Activated T-cell treated with anti-CD3 and anti-CD28 coated beads, Interleukin-2, amount 50 U/mL, for 24 hours (primary cell): ENCODE results near the gene FCRLB.
"Not testable (repeated sequence)": the region's sequence is repeated elsewhere in the genome, so short reads cannot be mapped to it uniquely, and the experiment has no call there.

Source experiments
- DNase-seq: peaks from one replicate; pipeline ENCODE4 v3.0.0-alpha.2; 2020
- H3K27ac Mint-ChIP-seq: 2 replicates; pipeline ENCODE4 v1.8.0; 2020; ENCODE audit warnings: mild to moderate bottlenecking, mixed read lengths
- H3K27me3 Mint-ChIP-seq: 2 replicates; pipeline ENCODE4 v1.8.0; 2020; ENCODE audit warnings: mixed read lengths
- H3K36me3 Mint-ChIP-seq: 2 replicates; pipeline ENCODE4 v1.8.0; 2020; ENCODE audit warnings: low read depth, mixed read lengths
- H3K4me1 Mint-ChIP-seq: 2 replicates; pipeline ENCODE4 v1.8.0; 2020; ENCODE audit warnings: low read depth, mixed read lengths
- H3K4me3 Mint-ChIP-seq: 2 replicates; pipeline ENCODE4 v1.8.0; 2020; ENCODE audit warnings: mild to moderate bottlenecking, moderate library complexity, mixed read lengths
- H3K9me3 Mint-ChIP-seq: 2 replicates; pipeline ENCODE4 v1.8.0; 2020; ENCODE audit warnings: mixed read lengths

Gene FCRLB

DNA sequence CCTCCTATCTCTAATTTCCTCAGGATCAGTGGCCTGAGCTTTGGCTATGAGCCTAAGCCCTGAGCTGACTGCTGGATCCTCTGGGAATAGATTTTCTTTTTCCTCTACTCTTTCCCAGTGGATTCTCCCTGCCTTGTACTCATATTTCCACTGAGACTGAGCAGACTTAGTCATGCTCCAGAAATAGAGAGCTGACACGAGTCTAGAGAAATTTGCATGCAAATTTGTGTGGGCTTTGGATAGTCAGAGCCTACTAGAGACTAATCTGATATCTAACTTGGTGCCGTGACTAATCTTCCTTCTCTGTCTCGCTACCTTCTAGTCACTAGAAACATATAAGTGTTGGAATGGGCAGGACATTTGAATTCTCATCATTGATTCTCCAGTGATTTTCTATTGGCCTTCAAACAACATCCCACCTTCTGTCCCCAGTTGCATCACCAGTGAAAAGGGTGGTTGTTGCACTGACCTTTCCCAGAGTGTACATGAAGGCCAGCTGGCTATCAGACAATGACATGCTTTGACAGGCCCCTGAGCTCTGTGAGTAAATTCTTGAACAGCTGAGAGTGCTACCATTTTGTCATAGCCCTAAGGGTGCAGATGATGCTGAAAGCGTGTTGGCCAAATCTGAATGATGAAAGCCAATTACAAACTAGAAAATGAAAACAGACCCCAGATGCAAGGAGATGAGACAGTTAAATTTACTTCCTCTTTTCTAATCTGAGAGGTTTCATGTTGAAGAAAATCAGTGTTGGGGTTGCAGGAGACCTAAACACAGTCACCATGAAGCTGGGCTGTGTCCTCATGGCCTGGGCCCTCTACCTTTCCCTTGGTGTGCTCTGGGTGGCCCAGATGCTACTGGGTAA lies 14.6 kb upstream of the FCRLB start, which contains the start of gene FCRLA:
Gene FCRLA (plus strand): TSS at position 748 of the 866 bp plus-strand sequence. CDS start 36 bp downstream, at position 784.
- Mint-ChIP-seq H3K9me3 (no peaks in the 10 kb centered on the region), H3K4me3 (no peak within 1 kb of the TSS), H3K36me3 (no peaks in the 10 kb centered on the region), H3K27ac (no peak within 1 kb of the TSS), H3K4me1 (peaks cover 1% of the 10 kb centered on the region), H3K27me3 (peaks cover 7% of the 10 kb centered on the region)
- no peak for DNase-seq

DNA sequence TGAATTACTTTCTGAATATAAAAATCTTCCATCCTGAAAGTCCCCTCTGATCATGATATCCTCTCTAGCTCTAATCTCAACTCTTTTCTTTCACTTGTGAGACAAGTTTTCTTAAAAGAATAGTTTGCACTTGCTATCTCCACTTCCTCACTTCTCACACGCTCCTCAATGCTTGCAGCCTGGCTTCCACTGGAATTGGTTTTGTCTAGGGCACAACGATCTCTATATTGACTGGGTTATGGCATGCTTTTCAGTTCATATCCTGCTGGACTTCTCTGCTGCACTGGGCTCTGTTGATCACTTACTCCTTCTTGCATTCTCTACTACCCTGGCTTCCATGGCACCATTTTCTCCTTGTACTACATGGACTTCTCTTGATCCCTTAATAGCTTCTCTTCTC lies 13.8 kb upstream of the FCRLB start:
- no peak for DNase-seq
- Mint-ChIP-seq H3K27me3 (peaks cover 11% of the 10 kb centered on the region), H3K9me3 (no peaks in the 10 kb centered on the region), H3K4me3 (no peak overlapping the region), H3K27ac (no peak overlapping the region), H3K4me1 (peaks cover 1% of the 10 kb centered on the region), H3K36me3 (no peaks in the 10 kb centered on the region)

DNA sequence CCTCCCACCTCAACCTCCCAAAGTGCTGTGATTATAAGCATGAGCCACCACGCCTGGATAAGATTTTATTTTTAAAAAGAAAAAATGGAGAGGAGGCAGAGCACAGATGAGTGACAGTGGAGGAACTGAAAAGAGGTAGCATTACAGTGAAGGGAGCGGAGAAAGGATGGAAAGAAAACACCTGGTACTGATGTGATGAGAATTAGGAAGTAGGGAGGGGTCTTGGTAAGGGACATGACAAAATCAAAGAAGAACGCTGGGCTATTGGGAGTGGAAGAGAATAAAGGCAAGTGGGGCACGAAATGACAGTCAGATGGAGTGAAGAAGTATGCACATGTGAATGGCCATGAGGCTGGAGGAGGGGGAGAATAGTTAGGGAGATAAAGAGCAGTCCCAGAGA lies 12.0 kb upstream of the FCRLB start:
- H3K4me3 Mint-ChIP-seq, result no peak overlapping the region
- H3K36me3 Mint-ChIP-seq, result no peaks in the 10 kb centered on the region
- peaks cover 1% of the 10 kb centered on the region for H3K4me1 Mint-ChIP-seq
- no peak overlapping the region for H3K27ac Mint-ChIP-seq
- no peaks in the 10 kb centered on the region for H3K9me3 Mint-ChIP-seq
- DNase-seq, result no peak
- peaks cover 11% of the 10 kb centered on the region for H3K27me3 Mint-ChIP-seq

DNA sequence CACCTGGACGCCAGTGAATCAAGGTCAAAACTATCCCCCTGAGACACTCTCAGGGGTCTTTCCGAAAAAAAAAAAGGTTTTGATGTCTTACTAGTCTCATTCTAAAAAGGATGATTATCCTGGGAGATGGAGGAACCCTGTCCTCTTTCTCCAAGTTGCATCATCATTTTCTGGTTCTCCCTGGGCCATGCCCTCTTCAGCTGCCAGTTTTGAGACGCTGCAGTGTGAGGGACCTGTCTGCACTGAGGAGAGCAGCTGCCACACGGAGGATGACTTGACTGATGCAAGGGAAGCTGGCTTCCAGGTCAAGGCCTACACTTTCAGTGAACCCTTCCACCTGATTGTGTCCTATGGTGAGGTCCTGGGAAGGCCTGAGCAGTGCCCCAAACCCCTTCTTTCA lies 10.8 kb upstream of the FCRLB start:
- Mint-ChIP-seq H3K27ac (no peak overlapping the region), H3K4me1 (peaks cover 1% of the 10 kb centered on the region), H3K4me3 (no peak overlapping the region), H3K36me3 (no peaks in the 10 kb centered on the region), H3K27me3 (peaks cover 19% of the 10 kb centered on the region), H3K9me3 (no peaks in the 10 kb centered on the region)
- no peak for DNase-seq

DNA sequence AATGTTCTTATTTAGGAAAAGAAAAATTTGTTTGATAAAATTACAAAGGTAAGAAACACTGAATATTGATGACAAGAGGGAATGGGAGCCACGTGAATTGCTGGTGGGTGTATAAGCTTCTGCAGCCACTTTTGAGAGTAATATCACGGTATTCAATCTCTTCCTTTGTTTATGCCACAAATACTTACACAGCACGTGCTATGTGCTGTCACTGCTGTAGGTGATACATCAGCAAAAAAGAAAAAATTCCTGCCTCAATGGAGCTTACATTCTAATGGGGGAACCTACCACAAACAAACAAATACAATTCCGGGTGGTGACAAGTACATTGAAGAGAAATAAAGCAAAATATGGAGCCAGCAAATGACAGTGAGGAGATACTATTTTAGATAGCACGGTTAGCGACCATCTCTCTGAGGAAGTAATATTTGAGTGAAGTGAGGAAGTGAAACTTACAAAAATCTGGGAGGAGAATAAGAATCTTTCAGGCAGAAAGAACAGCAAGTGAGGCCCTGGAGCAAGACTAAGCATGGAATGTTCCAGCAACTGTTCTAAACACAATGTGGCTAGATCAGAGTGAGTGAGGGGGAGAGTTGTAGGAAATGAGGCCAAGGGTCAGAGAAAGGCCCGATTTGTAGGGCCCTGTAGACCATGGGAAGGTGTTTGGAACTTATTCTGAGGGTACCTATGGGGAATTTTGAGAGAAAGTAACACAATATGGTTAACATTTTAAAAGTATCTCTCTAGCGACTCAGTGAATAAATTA lies 2.6 kb upstream of the FCRLB start:
- H3K27ac Mint-ChIP-seq, result no peak overlapping the region
- H3K27me3 Mint-ChIP-seq, result peaks cover 18% of the 10 kb centered on the region
- no peaks in the 10 kb centered on the region for H3K9me3 Mint-ChIP-seq
- H3K36me3 Mint-ChIP-seq, result no peaks in the 10 kb centered on the region
- no peak overlapping the region for H3K4me3 Mint-ChIP-seq
- no peak for DNase-seq
- peaks cover 20% of the 10 kb centered on the region for H3K4me1 Mint-ChIP-seq

DNA sequence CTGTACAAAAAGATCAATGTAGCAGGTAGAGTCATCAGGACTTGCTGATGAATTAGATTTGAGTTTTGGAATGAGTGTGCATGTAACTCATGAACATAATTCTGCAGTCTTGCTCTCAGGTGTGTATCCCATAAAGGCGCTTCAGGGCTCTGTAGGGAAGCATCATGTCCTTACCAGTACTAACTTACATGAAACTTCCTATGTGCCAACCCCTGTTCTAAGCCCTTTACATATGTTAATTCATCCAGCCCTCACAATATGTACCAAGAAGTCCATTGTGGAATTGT lies 2.1 kb upstream of the FCRLB start:
- no peak for DNase-seq
- H3K27ac Mint-ChIP-seq, result no peak overlapping the region
- H3K36me3 Mint-ChIP-seq, result no peaks in the 10 kb centered on the region
- H3K4me1 Mint-ChIP-seq, result peaks cover 20% of the 10 kb centered on the region
- H3K4me3 Mint-ChIP-seq, result no peak overlapping the region
- H3K9me3 Mint-ChIP-seq, result no peaks in the 10 kb centered on the region
- peaks cover 21% of the 10 kb centered on the region for H3K27me3 Mint-ChIP-seq

DNA sequence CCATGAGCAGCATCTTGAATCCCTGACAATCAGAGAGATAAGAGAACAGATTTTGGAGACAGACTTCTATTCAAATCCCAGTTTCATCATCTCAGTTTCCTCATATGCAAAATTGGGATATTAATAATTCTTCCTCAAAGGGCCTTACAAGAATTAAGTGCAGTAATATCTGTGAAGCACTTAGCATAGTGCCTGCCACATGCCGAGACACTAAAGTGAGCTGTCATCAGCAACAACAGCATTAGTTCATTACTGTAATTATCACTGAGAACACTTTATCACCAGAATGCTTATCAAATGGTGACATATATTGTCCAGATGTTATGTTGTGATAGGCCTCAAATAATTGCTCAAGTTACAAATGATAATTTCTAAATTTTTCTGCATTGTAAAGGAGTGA lies 922 bp upstream of the FCRLB start:
- peaks cover 23% of the 10 kb centered on the region for H3K27me3 Mint-ChIP-seq
- H3K36me3 Mint-ChIP-seq, result no peaks in the 10 kb centered on the region
- H3K4me3 Mint-ChIP-seq, result no peak overlapping the region
- H3K27ac Mint-ChIP-seq, result no peak overlapping the region
- DNase-seq, result no peak
- no peaks in the 10 kb centered on the region for H3K9me3 Mint-ChIP-seq
- H3K4me1 Mint-ChIP-seq, result peaks cover 24% of the 10 kb centered on the region

DNA sequence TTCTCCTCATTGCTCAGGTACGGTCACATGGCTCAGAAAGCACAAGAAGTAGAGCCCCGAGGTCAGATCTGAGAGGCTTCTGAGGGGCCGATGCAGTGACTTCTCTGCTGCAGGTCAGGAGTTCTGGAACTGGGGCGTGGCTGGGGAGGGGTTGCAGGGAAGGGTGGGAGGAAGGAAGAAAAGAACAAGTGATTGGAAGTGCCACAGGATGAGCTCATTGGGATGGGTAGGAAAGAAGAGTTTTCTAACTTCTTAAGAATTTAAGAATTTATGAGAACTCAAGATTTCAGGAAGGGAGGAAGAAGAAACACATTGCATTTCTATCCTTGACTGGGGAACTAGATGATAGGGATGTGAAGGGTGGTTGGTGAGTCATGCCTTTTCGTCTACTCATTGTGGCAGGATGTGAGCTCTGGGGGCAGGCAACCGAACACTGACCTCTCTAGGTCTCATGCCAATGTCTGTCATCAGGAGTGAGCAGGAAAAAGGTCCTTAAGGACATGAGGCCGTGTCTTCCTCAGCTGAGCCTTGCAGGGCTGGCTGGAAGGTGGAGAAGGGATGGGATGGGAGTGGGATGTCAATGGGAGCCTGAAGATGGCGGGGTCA lies 497 bp downstream of the FCRLB start:
- DNase-seq, result no peak
- H3K27me3 Mint-ChIP-seq, result peaks cover 24% of the 10 kb centered on the region
- H3K4me1 Mint-ChIP-seq, result peaks cover 34% of the 10 kb centered on the region
- no peak overlapping the region for H3K4me3 Mint-ChIP-seq
- H3K27ac Mint-ChIP-seq, result no peak overlapping the region
- H3K36me3 Mint-ChIP-seq, result no peaks in the 10 kb centered on the region
- H3K9me3 Mint-ChIP-seq, result no peaks in the 10 kb centered on the region

DNA sequence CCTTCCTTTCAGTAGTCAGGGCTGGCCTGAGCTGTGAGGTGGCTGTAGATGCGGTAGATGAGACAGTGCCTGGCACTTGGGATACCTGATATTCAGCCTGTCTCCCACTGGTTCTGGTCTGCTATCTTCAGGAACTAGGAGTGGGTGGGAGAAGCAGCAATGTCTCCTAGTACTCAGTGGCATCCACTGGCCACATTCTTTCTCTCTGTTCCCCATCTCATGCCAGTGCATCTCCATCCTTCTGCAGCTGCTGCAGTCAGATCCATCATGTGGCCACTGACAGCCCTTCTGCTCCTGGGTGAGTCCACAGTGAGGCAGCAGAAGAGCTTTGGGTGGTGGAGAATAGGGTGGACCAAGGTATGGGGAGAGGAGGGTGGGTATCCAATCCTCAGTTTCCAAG lies 1.1 kb downstream of the FCRLB start:
- no peak overlapping the region for H3K27ac Mint-ChIP-seq
- peaks cover 19% of the 10 kb centered on the region for H3K27me3 Mint-ChIP-seq
- no peak for DNase-seq
- no peaks in the 10 kb centered on the region for H3K36me3 Mint-ChIP-seq
- no peaks in the 10 kb centered on the region for H3K9me3 Mint-ChIP-seq
- H3K4me1 Mint-ChIP-seq, result peaks cover 36% of the 10 kb centered on the region
- H3K4me3 Mint-ChIP-seq, result no peak overlapping the region

DNA sequence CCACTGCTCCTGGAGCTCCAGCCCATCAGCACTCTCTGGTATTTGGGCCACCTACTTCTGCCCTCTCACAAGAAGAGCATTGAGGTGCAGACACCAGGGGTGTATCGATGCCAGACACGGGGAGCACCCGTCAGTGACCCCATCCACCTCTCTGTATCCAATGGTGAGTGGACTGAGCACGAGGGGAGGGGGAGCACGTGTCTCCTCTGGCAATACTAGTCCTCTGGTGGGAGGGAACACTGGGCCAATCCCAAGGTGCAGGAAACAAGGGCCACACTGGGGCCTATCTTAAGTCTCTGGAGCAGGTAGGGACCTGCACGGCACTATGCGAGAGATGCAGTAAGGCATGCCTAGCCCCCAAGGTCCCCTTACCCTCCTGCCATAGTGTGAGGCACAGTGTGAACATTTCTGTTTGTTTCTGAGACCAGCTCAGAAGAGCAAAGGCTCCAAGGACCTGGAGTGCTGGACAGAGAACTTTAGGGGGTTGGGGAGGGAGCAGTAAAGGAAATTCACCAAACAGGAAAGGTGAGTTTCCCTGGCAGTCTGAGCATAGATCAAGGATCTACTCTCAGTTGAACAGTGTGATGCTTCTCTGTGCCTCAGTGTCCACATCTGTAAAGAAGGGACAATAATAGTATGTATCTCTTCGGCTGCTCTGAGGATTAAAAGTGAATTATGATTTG lies 2.3 kb downstream of the FCRLB start:
- Mint-ChIP-seq H3K36me3 (no peaks in the 10 kb centered on the region), H3K9me3 (no peaks in the 10 kb centered on the region), H3K27me3 (peaks cover 18% of the 10 kb centered on the region), H3K4me1 (peaks cover 45% of the 10 kb centered on the region), H3K27ac (no peak overlapping the region), H3K4me3 (no peak overlapping the region)
- DNase-seq, result no peak

DNA sequence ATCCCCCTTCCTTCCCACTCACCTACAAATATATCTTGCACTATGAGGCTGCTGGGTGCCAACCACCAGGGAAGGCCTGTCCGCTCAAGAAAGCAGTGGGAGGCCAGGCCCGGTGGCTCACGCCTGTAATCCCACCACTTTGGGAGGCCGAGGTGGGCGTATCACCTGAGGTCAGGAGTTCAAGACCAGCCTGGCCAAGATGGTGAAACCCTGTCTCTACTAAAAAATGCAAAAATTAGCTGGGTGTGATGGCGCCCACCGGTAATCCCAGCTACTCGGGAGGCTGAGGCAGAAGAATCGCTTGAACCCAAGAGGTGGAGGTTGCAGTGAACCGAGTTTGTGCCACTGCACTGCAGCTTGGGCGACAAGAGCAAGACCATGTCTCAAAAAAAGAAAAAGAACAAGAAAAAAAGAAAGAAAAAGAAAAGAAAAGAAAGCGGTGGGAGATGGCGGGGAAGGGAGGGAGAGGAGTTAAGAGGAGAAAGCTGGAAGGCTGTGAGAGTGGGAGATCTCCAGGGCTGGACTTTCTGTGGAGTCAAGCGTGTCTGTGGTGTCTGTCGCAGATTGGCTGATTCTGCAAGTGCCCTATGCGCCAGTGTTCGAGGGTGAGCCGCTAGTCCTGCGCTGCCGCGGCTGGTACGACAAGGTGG lies 4.0 kb downstream of the FCRLB start:
- H3K27ac Mint-ChIP-seq, H3K36me3 Mint-ChIP-seq, H3K9me3 Mint-ChIP-seq, DNase-seq: not testable (repeated sequence)
- H3K4me1 Mint-ChIP-seq, result peaks cover 54% of the 10 kb centered on the region
- peak overlapping the region; percentile 74 for H3K4me3 Mint-ChIP-seq
- peaks cover 18% of the 10 kb centered on the region for H3K27me3 Mint-ChIP-seq

DNA sequence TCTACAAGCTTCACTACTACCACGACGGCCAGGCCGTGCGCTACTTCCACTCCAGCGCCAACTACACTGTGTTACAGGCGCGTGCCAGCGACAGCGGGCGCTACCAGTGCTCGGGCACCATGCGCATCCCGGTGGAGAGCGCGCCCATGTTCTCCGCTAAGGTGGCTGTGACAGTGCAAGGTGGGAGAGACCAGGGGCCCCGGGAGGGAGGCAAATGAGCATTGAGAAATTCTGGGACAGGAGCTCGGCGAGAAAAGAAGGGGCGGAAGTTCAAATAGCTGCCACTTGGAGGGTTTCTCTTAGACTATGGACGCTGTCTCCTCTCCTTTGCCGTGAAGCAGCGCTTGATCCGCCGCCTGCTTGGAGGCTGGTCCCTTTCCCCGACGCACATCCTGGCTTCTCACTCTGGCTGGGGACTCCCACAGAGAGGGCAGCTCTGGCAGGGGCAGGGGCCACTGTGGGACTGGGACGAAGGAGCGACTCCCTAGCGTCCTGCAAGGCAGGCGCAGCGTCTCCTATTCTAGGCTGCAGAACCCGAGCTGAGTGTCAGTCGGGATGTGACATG lies 4.6 kb downstream of the FCRLB start:
- H3K4me3 Mint-ChIP-seq, result peak overlapping the region; percentile 74
- peaks cover 18% of the 10 kb centered on the region for H3K27me3 Mint-ChIP-seq
- H3K9me3 Mint-ChIP-seq, result no peaks in the 10 kb centered on the region
- H3K36me3 Mint-ChIP-seq, result no peaks in the 10 kb centered on the region
- peak; percentile 72 for DNase-seq
- peaks cover 60% of the 10 kb centered on the region for H3K4me1 Mint-ChIP-seq
- H3K27ac Mint-ChIP-seq, result peak overlapping the region; percentile 12

DNA sequence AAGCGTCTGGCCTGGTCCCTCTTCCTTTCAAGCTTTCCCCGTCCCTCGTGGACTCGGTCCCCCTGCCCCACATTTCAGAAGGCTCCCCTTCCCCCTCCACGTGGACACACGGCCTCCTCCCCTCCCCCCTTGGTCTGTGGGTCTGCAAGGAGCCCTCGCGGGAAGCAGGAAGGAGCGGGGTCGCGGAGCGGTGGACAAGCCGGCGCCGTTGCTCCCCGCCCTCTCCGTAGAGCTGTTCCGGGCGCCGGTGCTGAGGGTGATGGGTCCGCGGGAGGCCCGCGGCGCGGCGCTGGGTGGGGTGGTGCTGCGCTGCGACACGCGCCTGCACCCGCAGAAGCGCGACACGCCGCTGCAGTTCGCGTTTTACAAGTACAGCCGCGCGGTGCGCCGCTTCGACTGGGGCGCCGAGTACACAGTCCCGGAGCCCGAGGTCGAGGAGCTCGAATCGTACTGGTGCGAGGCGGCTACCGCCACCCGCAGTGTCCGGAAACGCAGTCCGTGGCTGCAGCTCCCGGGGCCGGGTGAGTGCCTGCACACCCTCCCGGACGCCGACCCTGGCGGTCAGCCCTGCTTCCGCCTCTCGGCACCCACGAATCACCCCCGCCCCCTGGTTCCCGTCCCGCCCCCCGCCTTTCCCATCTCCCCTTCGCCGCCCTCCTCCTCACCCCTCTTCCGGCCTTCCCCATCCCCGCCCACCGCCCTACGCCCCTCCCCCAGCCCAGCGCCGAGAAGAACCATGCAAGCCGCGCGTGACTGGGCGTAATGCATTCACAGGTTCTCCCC lies 5.3 kb downstream of the FCRLB start:
- Mint-ChIP-seq H3K4me1 (peaks cover 62% of the 10 kb centered on the region), H3K27ac (peak overlapping the region; percentile 12), H3K27me3 (peaks cover 18% of the 10 kb centered on the region), H3K9me3 (no peaks in the 10 kb centered on the region), H3K4me3 (peak overlapping the region; percentile 74), H3K36me3 (no peaks in the 10 kb centered on the region)
- DNase-seq, result peak; percentile 76
